SK-N-SH (cell line): ENCODE data around the gene ZAP70. TPM values are rescaled to one million over a fixed set of nuclear protein-coding genes. Genes with fewer than 3 reads are reported as not detected.

ENCODE experiments used
- CTCF ChIA-PET: fragments of 300-600, 350-600 bp; formaldehyde crosslinking; extraction: SDS; loops from one replicate; lab custom pipeline; 2021; lab: Yijun Ruan, JAX
- POLR2A ChIA-PET: fragments of 350-600 bp; sonication (Branson Sonifier 250); formaldehyde crosslinking; extraction: SDS; loops from one replicate; lab custom pipeline; 2020; ENCODE audit warnings: antibody characterized with exemption, inconsistent platforms; lab: Yijun Ruan, JAX
- DNase-seq: peaks from one replicate; pipeline ENCODE4 v3.0.0; 2012
- H2AFZ ChIP-seq: fragments of 200-600 bp; sonication (generic); 2 replicates; pipeline ENCODE4 v1.8.1; 2016; ENCODE audit warnings: antibody characterized with exemption, mild to moderate bottlenecking, low read depth
- H3F3A ChIP-seq: fragments of 200-600 bp; sonication (generic); replicated peaks from 2 replicates; pipeline ENCODE3; 2016; ENCODE audit warnings: antibody characterized with exemption, mild to moderate bottlenecking; ENCODE audit not compliant: insufficient read depth
- H3K27ac ChIP-seq, 2 experiments: fragments of 200-500 bp in 1 of 2; fragments of 200-600 bp in 1 of 2; sonication (Bioruptor generic) in 1 of 2; sonication (generic), shearing (Covaris generic) in 1 of 2; 2 replicates each; pipeline versions ENCODE4 v1.5.1 to v1.6.1; 2014 to 2016; ENCODE audit warnings: low read depth in 2 of 2, inconsistent platforms in 1 of 2, low read length in 1 of 2, mild to moderate bottlenecking in 1 of 2, mixed read lengths in 1 of 2
- H3K27me3 ChIP-seq: fragments of 200-600 bp; sonication (generic), shearing (Covaris generic); 2 replicates; pipeline ENCODE4 v1.6.1; 2016; ENCODE audit warnings: mixed run types; ENCODE audit not compliant: insufficient read depth
- H3K36me3 ChIP-seq, 2 experiments: fragments of 200-500 bp in 1 of 2; fragments of 200-600 bp in 1 of 2; sonication (Bioruptor generic) in 1 of 2; sonication (generic) in 1 of 2; replicated peaks in 1 of 2; 2 replicates each; pipeline versions ENCODE3 to v1.5.1; 2014 to 2016; ENCODE audit warnings: low read length in 1 of 2, mild to moderate bottlenecking in 1 of 2; ENCODE audit not compliant: insufficient read depth in 2 of 2, control insufficient read depth in 1 of 2
- H3K4me1 ChIP-seq, 2 experiments: fragments of 200-500 bp in 1 of 2; fragments of 200-600 bp in 1 of 2; sonication (Bioruptor generic) in 1 of 2; sonication (generic), shearing (Covaris generic) in 1 of 2; 2 replicates each; pipeline versions ENCODE4 v1.5.1 to v1.6.1; 2014 to 2016; ENCODE audit warnings: low read depth in 1 of 2, low read length in 1 of 2, mixed run types in 1 of 2; ENCODE audit not compliant: insufficient read depth in 2 of 2, control insufficient read depth in 1 of 2
- H3K4me2 ChIP-seq: fragments of 200-600 bp; sonication (generic), shearing (Covaris generic); 2 replicates; pipeline ENCODE4 v1.6.1; 2017; ENCODE audit warnings: mixed run types
- H3K4me3 ChIP-seq, 2 experiments: fragments of 200-500 bp in 1 of 2; fragments of 200-600 bp in 1 of 2; sonication (Bioruptor generic) in 1 of 2; sonication (generic), shearing (Covaris generic) in 1 of 2; 2 replicates each; pipeline versions ENCODE4 v1.5.1 to v1.8.1; 2014 to 2016; ENCODE audit warnings: low read depth in 2 of 2, inconsistent platforms in 1 of 2, low read length in 1 of 2, mild to moderate bottlenecking in 1 of 2, mixed read lengths in 1 of 2, moderate library complexity in 1 of 2
- H3K79me2 ChIP-seq: fragments of 200-600 bp; sonication (generic); 2 replicates; pipeline ENCODE4 v1.8.1; 2017; ENCODE audit warnings: mild to moderate bottlenecking; ENCODE audit not compliant: insufficient read depth
- H3K9ac ChIP-seq: fragments of 200-600 bp; sonication (generic); 2 replicates; pipeline ENCODE4 v1.6.1; 2017; ENCODE audit warnings: mixed run types
- H3K9me2 ChIP-seq: fragments of 200-600 bp; sonication (generic); 2 replicates; pipeline ENCODE4 v1.6.1; 2017; ENCODE audit warnings: mixed run types
- H3K9me3 ChIP-seq: fragments of 200-600 bp; sonication (generic); 2 replicates; pipeline ENCODE4 v1.6.1; 2017; ENCODE audit warnings: mixed run types, mild to moderate bottlenecking, moderate library complexity
- H4K20me1 ChIP-seq: fragments of 200-600 bp; sonication (generic); 2 replicates; pipeline ENCODE4 v1.6.1; 2017; ENCODE audit warnings: mild to moderate bottlenecking, mixed run types; ENCODE audit not compliant: insufficient read depth
- CHD2 ChIP-seq: fragments of 150-350 bp; IDR thresholded peaks from 2 replicates; pipeline ENCODE4 v1.6.1; 2018; ENCODE audit warnings: low read length; ENCODE audit not compliant: partially characterized antibody
- ELF1 ChIP-seq: IDR thresholded peaks from 2 replicates; pipeline ENCODE4 v1.4.0; 2012
- EP300 ChIP-seq, 2 experiments: IDR thresholded peaks; 2 replicates each; pipeline versions ENCODE4 v1.4.0 to v1.6.1; 2012; ENCODE audit warnings: borderline replicate concordance in 1 of 2, low read depth in 1 of 2, low read length in 1 of 2
- FOXM1 ChIP-seq: IDR thresholded peaks from 2 replicates; pipeline ENCODE4 v1.4.0; 2012; ENCODE audit warnings: low read depth, mild to moderate bottlenecking
- NFIC ChIP-seq: IDR thresholded peaks from 2 replicates; pipeline ENCODE4 v1.4.0; 2012; ENCODE audit warnings: borderline replicate concordance
- POLR2AphosphoS5 ChIP-seq: IDR thresholded peaks from 2 replicates; pipeline ENCODE4 v1.6.1; 2012; ENCODE audit warnings: low read depth, low read length
- RAD21 ChIP-seq: IDR thresholded peaks from 2 replicates; pipeline ENCODE4 v1.6.1; 2012; ENCODE audit warnings: mild to moderate bottlenecking, low read length
- RFX5 ChIP-seq: IDR thresholded peaks from 2 replicates; pipeline ENCODE4 v1.6.1; 2012; ENCODE audit warnings: mild to moderate bottlenecking, improper control_type of control experiment, low read length
- RXRA ChIP-seq: IDR thresholded peaks from 2 replicates; pipeline ENCODE4 v1.4.0; 2012; ENCODE audit warnings: low read depth, mild to moderate bottlenecking, borderline replicate concordance
- SIN3A ChIP-seq: IDR thresholded peaks from 2 replicates; pipeline ENCODE4 v1.6.1; 2012; ENCODE audit warnings: low read depth, mild to moderate bottlenecking, low read length, moderate library complexity, borderline replicate concordance
- TEAD4 ChIP-seq: IDR thresholded peaks from 2 replicates; pipeline ENCODE4 v1.4.0; 2012; ENCODE audit warnings: mild to moderate bottlenecking, borderline replicate concordance; ENCODE audit not compliant: insufficient read depth
- YY1 ChIP-seq: IDR thresholded peaks from 2 replicates; pipeline ENCODE4 v1.4.0; 2012; ENCODE audit warnings: low read depth, mild to moderate bottlenecking
- WGBS: methylation state at CpG from one replicate; pipeline ENCODE4 v1.1.6; 2017; ENCODE audit warnings: low lambda C conversion rate; 5-methylcytosine and 5-hydroxymethylcytosine counted together
- polyA plus RNA-seq, 3 experiments: library from polyadenylated mRNA; depleted of rRNA; stranded (reverse); fragments of >200 nt; gene quantifications; 2 replicates each; pipeline ENCODE4 v1.2.3, GENCODE V29; 2012
- TF ChIP-seq, protein P1 (sequence below): IDR thresholded peaks from 2 replicates; pipeline ENCODE4 v1.6.1; 2012; ENCODE audit warnings: mild to moderate bottlenecking, low read depth, low read length, moderate library complexity
- TF ChIP-seq, protein P2 (sequence below): IDR thresholded peaks from 2 replicates; pipeline ENCODE4; 2012
- TF ChIP-seq, protein P3 (sequence below): fragments of 150-350 bp; IDR thresholded peaks from 2 replicates; pipeline ENCODE4 v1.6.1; 2017; ENCODE audit warnings: antibody characterized with exemption, low read length, low read depth, borderline replicate concordance

ZAP70 gene
- polyA plus RNA-seq, 1 of the 3 experiments (the other 2 are of a cell fraction): 0.05 TPM

DNA sequence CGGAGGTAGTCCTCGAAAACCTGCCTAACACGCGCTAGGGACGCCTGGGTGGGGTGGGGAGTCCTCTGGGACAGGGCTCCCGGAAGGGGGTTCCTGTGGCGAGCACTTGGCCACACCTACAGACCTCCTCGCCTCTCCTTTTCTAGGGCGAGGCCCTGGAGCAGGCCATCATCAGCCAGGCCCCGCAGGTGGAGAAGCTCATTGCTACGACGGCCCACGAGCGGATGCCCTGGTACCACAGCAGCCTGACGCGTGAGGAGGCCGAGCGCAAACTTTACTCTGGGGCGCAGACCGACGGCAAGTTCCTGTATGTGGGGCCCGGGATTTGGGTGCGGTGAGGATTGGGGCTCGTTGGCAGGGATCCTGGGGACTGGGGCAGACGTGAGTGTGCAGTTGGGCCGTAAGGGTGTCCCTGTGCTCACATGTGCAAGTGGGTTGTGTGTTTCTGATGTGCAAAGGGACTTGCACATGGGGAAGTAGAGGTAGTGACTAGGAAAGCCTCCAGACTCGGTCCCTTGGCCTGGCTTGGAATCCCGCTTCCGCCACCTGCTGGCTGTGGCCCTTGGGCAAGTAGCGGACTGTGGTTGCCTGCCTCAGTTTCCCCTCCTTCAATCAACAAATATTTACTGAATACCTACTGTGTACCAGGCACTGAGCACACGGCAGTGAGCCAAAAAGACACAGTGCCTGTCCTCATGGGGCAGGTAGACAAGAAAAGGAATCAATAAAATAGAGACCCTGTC lies 11.7 kb downstream of the ZAP70 start:
- H3K27me3 ChIP-seq: no peaks in the 10 kb centered on the region
- H3K4me2 ChIP-seq: no peak overlapping the region
- no peaks in the 10 kb centered on the region; a peak in 1 of 4 replicates for H3K4me1 ChIP-seq
- no peak overlapping the region for H2AFZ ChIP-seq
- no peaks in the 10 kb centered on the region for H3K36me3 ChIP-seq
- ChIA-PET POLR2A (no interaction called here), CTCF (interaction anchor here (2.2 to 3.0 kb wide), 2 partner anchors 15 to 25 kb away, joined by 9 to 17 read pairs; no protein-coding TSS in a partner anchor)
- no peaks in the 10 kb centered on the region for H3K79me2 ChIP-seq
- 81% methylated on average over 22 of the region's 31 CpGs for WGBS
- H3K9me2 ChIP-seq: no peaks in the 10 kb centered on the region
- no peak overlapping the region for H3K4me3 ChIP-seq
- TF ChIP-seq, protein P1, sequence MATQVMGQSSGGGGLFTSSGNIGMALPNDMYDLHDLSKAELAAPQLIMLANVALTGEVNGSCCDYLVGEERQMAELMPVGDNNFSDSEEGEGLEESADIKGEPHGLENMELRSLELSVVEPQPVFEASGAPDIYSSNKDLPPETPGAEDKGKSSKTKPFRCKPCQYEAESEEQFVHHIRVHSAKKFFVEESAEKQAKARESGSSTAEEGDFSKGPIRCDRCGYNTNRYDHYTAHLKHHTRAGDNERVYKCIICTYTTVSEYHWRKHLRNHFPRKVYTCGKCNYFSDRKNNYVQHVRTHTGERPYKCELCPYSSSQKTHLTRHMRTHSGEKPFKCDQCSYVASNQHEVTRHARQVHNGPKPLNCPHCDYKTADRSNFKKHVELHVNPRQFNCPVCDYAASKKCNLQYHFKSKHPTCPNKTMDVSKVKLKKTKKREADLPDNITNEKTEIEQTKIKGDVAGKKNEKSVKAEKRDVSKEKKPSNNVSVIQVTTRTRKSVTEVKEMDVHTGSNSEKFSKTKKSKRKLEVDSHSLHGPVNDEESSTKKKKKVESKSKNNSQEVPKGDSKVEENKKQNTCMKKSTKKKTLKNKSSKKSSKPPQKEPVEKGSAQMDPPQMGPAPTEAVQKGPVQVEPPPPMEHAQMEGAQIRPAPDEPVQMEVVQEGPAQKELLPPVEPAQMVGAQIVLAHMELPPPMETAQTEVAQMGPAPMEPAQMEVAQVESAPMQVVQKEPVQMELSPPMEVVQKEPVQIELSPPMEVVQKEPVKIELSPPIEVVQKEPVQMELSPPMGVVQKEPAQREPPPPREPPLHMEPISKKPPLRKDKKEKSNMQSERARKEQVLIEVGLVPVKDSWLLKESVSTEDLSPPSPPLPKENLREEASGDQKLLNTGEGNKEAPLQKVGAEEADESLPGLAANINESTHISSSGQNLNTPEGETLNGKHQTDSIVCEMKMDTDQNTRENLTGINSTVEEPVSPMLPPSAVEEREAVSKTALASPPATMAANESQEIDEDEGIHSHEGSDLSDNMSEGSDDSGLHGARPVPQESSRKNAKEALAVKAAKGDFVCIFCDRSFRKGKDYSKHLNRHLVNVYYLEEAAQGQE: no peak
- H3K9ac ChIP-seq: no peak overlapping the region
- H3K27ac ChIP-seq: no peak overlapping the region
- H3F3A ChIP-seq: no peaks in the 10 kb centered on the region
- no peaks in the 10 kb centered on the region for H3K9me3 ChIP-seq
- DNase-seq: no peak
- no peaks in the 10 kb centered on the region for H4K20me1 ChIP-seq

DNA sequence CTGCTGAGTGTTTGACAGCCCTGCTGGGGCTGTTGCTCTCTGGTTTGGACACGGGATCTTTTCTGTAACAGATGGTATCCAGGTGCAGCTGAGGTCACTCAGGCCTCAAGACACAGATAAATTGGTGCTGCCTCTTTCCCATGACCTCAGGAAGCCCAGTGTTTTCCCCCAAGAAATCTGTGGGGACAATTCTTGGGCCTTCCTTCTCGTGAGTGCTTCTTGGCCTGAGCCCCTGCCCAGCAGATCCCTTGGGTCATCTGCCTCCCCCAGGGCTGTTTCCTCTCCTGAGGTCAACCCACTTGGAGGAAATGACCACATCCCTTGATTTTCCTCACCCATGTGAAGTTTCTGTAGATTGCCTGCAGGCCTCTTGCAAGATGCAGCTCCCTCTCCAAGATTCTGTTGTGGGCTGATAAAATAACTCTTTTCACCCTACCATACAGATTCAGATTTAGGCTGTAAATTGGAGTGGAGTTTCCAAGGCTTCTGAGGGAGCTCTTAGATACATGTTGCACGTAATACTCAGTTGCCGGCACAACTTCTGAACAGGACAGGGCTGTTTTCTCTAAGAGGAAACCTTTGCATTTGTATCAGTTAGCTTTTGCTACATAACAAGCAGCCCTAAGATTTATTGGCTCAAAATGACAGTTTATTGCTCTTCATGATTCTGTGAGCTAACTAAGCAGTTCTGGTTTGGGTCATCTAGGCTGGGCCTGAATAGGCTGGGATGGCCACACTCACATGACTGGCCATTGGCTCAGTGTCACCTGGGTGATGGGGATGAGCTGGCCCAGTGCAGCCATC lies 13.1 kb downstream of the ZAP70 start:
- CTCF ChIA-PET: interaction anchor here (1.2 to 3.0 kb wide), 4 partner anchors 14 to 135 kb away, joined by 3 to 17 read pairs (median 7); no protein-coding TSS in a partner anchor
- Histone ChIP-seq H3K4me3 (no peak overlapping the region), H3K27ac (no peak overlapping the region), H3K9ac (no peak overlapping the region), H2AFZ (no peak overlapping the region), H3K36me3 (no peaks in the 10 kb centered on the region), H3K4me1 (no peaks in the 10 kb centered on the region; a peak in 1 of 4 replicates), H3F3A (no peaks in the 10 kb centered on the region), H3K4me2 (no peak overlapping the region), H3K27me3 (no peaks in the 10 kb centered on the region), H3K9me2 (no peaks in the 10 kb centered on the region), H3K9me3 (no peaks in the 10 kb centered on the region), H4K20me1 (no peaks in the 10 kb centered on the region), H3K79me2 (no peaks in the 10 kb centered on the region)
- POLR2A ChIA-PET: no interaction called here
- no peak for DNase-seq
- 40% methylated on average over 4 of the region's 4 CpGs for WGBS
- TF ChIP-seq, protein P2, sequence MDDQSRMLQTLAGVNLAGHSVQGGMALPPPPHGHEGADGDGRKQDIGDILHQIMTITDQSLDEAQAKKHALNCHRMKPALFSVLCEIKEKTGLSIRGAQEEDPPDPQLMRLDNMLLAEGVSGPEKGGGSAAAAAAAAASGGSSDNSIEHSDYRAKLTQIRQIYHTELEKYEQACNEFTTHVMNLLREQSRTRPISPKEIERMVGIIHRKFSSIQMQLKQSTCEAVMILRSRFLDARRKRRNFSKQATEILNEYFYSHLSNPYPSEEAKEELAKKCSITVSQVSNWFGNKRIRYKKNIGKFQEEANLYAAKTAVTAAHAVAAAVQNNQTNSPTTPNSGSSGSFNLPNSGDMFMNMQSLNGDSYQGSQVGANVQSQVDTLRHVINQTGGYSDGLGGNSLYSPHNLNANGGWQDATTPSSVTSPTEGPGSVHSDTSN: no peak
- no peak for TF ChIP-seq YY1
- TF ChIP-seq SIN3A: no peak
- TF ChIP-seq RAD21: no peak
- no peak for TF ChIP-seq RFX5
- no peak for TF ChIP-seq FOXM1
- no peak for TF ChIP-seq CHD2
- no peak for TF ChIP-seq POLR2AphosphoS5
- no peak for TF ChIP-seq TEAD4
- no peak for TF ChIP-seq NFIC
- TF ChIP-seq RXRA: no peak
- no peak for TF ChIP-seq ELF1
- TF ChIP-seq, protein P3, sequence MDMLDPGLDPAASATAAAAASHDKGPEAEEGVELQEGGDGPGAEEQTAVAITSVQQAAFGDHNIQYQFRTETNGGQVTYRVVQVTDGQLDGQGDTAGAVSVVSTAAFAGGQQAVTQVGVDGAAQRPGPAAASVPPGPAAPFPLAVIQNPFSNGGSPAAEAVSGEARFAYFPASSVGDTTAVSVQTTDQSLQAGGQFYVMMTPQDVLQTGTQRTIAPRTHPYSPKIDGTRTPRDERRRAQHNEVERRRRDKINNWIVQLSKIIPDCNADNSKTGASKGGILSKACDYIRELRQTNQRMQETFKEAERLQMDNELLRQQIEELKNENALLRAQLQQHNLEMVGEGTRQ: no peak
- TF ChIP-seq, protein P1: no peak
- TF ChIP-seq EP300 (IDR thresholded peaks at IDR 0.05; ENCODE audit: borderline replicate concordance in 1 of 2, low read depth in 1 of 2, low read length in 1 of 2): no peak
